ENCODE results near the gene SEMA3E. TPM values are rescaled to one million over a fixed set of nuclear protein-coding genes. Genes with fewer than 3 reads are reported as not detected.

The SEMA3E gene
- total RNA-seq, 1 experiment from 2014 or later, result 7.3 TPM

- in situ Hi-C loops (cut with HindIII; ENCODE audit: low pct_unique_long_range_greater_than_20kb, low sequenced_read_pairs), result no loop called here
- no peaks in the 10 kb centered on the region for H3K9me3 ChIP-seq (ENCODE audit: control insufficient read depth, insufficient read depth, low read depth, low read length)
- ChIA-PET POLR2A (no interaction called here), CTCF (no interaction called here)
- intact Hi-C loops (cut with micrococcal nuclease; ENCODE audit: unreplicated experiment), result no loop called here
- no peaks in the 10 kb centered on the region for H3K4me1 ChIP-seq (ENCODE audit: control insufficient read depth, insufficient read depth, low read length)
- no peaks in the 10 kb centered on the region for H3K27me3 ChIP-seq (ENCODE audit: control insufficient read depth, insufficient read depth, low read length)
- DNase-seq (ENCODE audit: low read depth, low spot score), result no peak
- ATAC-seq, result no peak
- H3K36me3 ChIP-seq (ENCODE audit: control insufficient read depth, insufficient read depth, low read length), result no peaks in the 10 kb centered on the region
- no peak overlapping the region for H3K4me3 ChIP-seq (ENCODE audit: low read depth in 2 of 2, low read length in 2 of 2)
- TF ChIP-seq REST (IDR thresholded peaks at IDR 0.05; ENCODE audit: insufficient read depth in 1 of 2, low read depth in 2 of 2, low read length in 1 of 2), result no peak
- TF ChIP-seq SIN3A (IDR thresholded peaks at IDR 0.05; ENCODE audit: borderline replicate concordance, insufficient read depth, low read depth, low read length), result no peak
- no peak for TF ChIP-seq CTCF (IDR thresholded peaks at IDR 0.05)
- no peak for TF ChIP-seq TCF7L2 (IDR thresholded peaks at IDR 0.05; ENCODE audit: low read depth, low read length)
- BruUV-seq (replicated peaks), result no TSS peak
- H3K27ac ChIP-seq (ENCODE audit: low read length), result no peak overlapping the region
These were observed 37.2 kb downstream of the SEMA3E start for GRCh38 chr7:83611776-83612175.

GRCh38 chr7:83610649-83611304, 38.2 kb downstream of the SEMA3E start:
- TF ChIP-seq POLR2AphosphoS5 (IDR thresholded peaks at IDR 0.05; ENCODE audit: low read depth, low read length), result no peak
- TF ChIP-seq CTCF (IDR thresholded peaks at IDR 0.05), result no peak
- no peak for TF ChIP-seq TCF7L2 (IDR thresholded peaks at IDR 0.05; ENCODE audit: low read depth, low read length)
- TF ChIP-seq REST (IDR thresholded peaks at IDR 0.05; ENCODE audit: insufficient read depth in 1 of 2, low read depth in 2 of 2, low read length in 1 of 2), result no peak
- no peak for TF ChIP-seq SIN3A (IDR thresholded peaks at IDR 0.05; ENCODE audit: borderline replicate concordance, insufficient read depth, low read depth, low read length)
- DNase-seq (ENCODE audit: low read depth, low spot score) (no peak), ATAC-seq (no peak)
- H3K27ac ChIP-seq (ENCODE audit: low read length), result no peak overlapping the region
- no peak overlapping the region for H3K4me3 ChIP-seq (ENCODE audit: low read depth in 2 of 2, low read length in 2 of 2)
- intact Hi-C loops (cut with micrococcal nuclease; ENCODE audit: unreplicated experiment), result no loop called here
- CTCF ChIA-PET, result no interaction called here
- in situ Hi-C loops (cut with HindIII; ENCODE audit: low pct_unique_long_range_greater_than_20kb, low sequenced_read_pairs), result no loop called here
- no peaks in the 10 kb centered on the region for H3K4me1 ChIP-seq (ENCODE audit: control insufficient read depth, insufficient read depth, low read length)
- no peaks in the 10 kb centered on the region for H3K36me3 ChIP-seq (ENCODE audit: control insufficient read depth, insufficient read depth, low read length)
- POLR2A ChIA-PET, result no interaction called here
- no TSS peak for BruUV-seq (replicated peaks)
- no peaks in the 10 kb centered on the region for H3K27me3 ChIP-seq (ENCODE audit: control insufficient read depth, insufficient read depth, low read length)
- H3K9me3 ChIP-seq (ENCODE audit: control insufficient read depth, insufficient read depth, low read depth, low read length), result no peaks in the 10 kb centered on the region

Measured in Panc1 (cell line).